Measurements from ENCODE around the gene KCTD12. TPM values are rescaled to one million over a fixed set of nuclear protein-coding genes. Genes with fewer than 3 reads are reported as not detected.

The KCTD12 gene
- total RNA-seq, 1 donor from 2014 or later, result 7.4 TPM

GRCh38 chr13:76851961-76852360, 34.2 kb downstream of the KCTD12 start:
- Mint-ChIP-seq H3K9me3 (peaks cover 2% of the 10 kb centered on the region), H3K36me3 (ENCODE audit: low read depth) (no peaks in the 10 kb centered on the region), H3K4me3 (no peak overlapping the region), H3K27ac (ENCODE audit: unreplicated experiment) (no peak overlapping the region), H3K27me3 (ENCODE audit: low read depth) (no peaks in the 10 kb centered on the region), H3K4me1 (peaks cover 3% of the 10 kb centered on the region)
- DNase-seq (ENCODE audit: low read depth, low spot score), result no peak
- no peak for TF ChIP-seq CTCF (conservative IDR thresholded peaks at IDR 0.05)

DNA sequence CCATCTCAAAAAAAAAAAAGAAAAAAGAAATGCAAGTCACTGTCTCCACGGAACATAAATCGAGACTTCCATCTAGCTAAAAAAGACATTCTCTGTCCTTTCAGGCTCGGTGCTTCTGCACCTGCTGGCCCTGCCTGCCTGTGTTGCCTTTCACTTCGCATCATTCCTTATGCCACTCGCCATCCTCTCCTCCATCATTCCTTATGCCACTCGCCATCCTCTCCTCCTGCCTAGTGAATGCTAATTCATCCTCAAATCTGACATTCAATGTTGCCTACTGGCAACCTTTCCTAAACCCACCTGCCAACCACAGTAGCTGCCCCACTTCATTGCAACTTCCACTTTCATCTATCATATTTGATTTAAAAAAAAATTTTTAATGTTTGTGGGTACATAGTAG, 36.7 kb downstream of the KCTD12 start:
- no peaks in the 10 kb centered on the region for H3K36me3 Mint-ChIP-seq (ENCODE audit: low read depth)
- H3K27ac Mint-ChIP-seq (ENCODE audit: unreplicated experiment), result no peak overlapping the region
- H3K27me3 Mint-ChIP-seq (ENCODE audit: low read depth), result no peaks in the 10 kb centered on the region
- peaks cover 3% of the 10 kb centered on the region for H3K4me1 Mint-ChIP-seq
- no peak for TF ChIP-seq CTCF (conservative IDR thresholded peaks at IDR 0.05)
- H3K9me3 Mint-ChIP-seq, result no peaks in the 10 kb centered on the region
- DNase-seq (ENCODE audit: low read depth, low spot score), result no peak
- H3K4me3 Mint-ChIP-seq, result no peak overlapping the region

- Mint-ChIP-seq H3K36me3 (ENCODE audit: low read depth) (no peaks in the 10 kb centered on the region), H3K27me3 (ENCODE audit: low read depth) (no peaks in the 10 kb centered on the region), H3K4me3 (no peak overlapping the region), H3K9me3 (no peaks in the 10 kb centered on the region), H3K27ac (ENCODE audit: unreplicated experiment) (no peak overlapping the region), H3K4me1 (no peaks in the 10 kb centered on the region)
- TF ChIP-seq CTCF (conservative IDR thresholded peaks at IDR 0.05), result no peak
- DNase-seq (ENCODE audit: low read depth, low spot score), result no peak
Measured at GRCh38 chr13:76848596-76848995, 37.6 kb downstream of the KCTD12 start.

GRCh38 chr13:76846363-76846762, 39.8 kb downstream of the KCTD12 start:
- no peaks in the 10 kb centered on the region for H3K4me1 Mint-ChIP-seq
- H3K27me3 Mint-ChIP-seq (ENCODE audit: low read depth), result no peaks in the 10 kb centered on the region
- peaks cover 3% of the 10 kb centered on the region for H3K36me3 Mint-ChIP-seq (ENCODE audit: low read depth)
- TF ChIP-seq CTCF (conservative IDR thresholded peaks at IDR 0.05), result no peak
- H3K27ac Mint-ChIP-seq (ENCODE audit: unreplicated experiment), result no peak overlapping the region
- H3K9me3 Mint-ChIP-seq, result peaks cover 7% of the 10 kb centered on the region
- no peak for DNase-seq (ENCODE audit: low read depth, low spot score)
- H3K4me3 Mint-ChIP-seq, result no peak overlapping the region

DNA sequence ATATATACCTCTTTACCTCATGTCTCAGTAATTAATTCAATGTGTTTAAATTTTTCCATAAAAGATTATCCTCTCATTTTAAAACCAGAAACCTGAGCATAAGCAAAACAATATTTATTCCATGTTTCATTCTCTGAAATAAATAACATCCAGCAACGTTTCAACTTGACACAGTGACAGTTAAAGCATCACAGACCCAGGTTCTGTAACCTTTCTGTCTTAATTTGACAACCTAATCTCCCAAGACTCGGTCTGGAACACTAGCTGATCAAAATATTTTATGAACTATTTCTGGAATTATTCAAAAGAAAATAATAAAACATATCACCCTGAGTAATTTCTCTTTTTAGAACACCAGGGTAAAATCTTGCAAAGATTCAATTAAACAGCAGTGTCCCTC, 40.3 kb downstream of the KCTD12 start:
- no peak overlapping the region for H3K27ac Mint-ChIP-seq (ENCODE audit: unreplicated experiment)

More for the DNA sequence above, 40.3 kb downstream of the KCTD12 start:
- Mint-ChIP-seq H3K9me3 (peaks cover 7% of the 10 kb centered on the region), H3K4me3 (no peak overlapping the region), H3K4me1 (no peaks in the 10 kb centered on the region), H3K36me3 (ENCODE audit: low read depth) (peaks cover 3% of the 10 kb centered on the region), H3K27me3 (ENCODE audit: low read depth) (no peaks in the 10 kb centered on the region)
- no peak for DNase-seq (ENCODE audit: low read depth, low spot score)
- TF ChIP-seq CTCF (conservative IDR thresholded peaks at IDR 0.05), result no peak
